Naive thymus-derived CD4-positive, alpha-beta T cell (primary cell): ENCODE measurements around the gene JUP. TPM values are rescaled to one million over a fixed set of nuclear protein-coding genes. Genes with fewer than 3 reads are reported as not detected.
A peak's percentile ranks its signal among the peaks of the same experiment; 100 is the strongest.

Experiments used
- ATAC-seq: fragments of 150-1000 bp; cut with Tn5 transposase; 2 replicates; pipeline ENCODE4 v1.10.0; 2021; ENCODE audit warnings: mild to moderate bottlenecking, moderate library complexity
- CTCF ChIA-PET: fragments of 350-600 bp; sonication (Branson Sonifier 250); formaldehyde crosslinking; loops from one replicate; lab custom pipeline; 2021; ENCODE audit warnings: antibody characterized with exemption; lab: Charles Lee
- POLR2A ChIA-PET: fragments of 350-600 bp; sonication (Branson Sonifier 250); formaldehyde crosslinking; loops from one replicate; lab custom pipeline; 2021; ENCODE audit warnings: antibody characterized with exemption, inconsistent platforms; lab: Charles Lee
- DNase-seq, 9 donors: peaks; one replicate each; pipeline versions ENCODE4 v3.0.0 to v3.0.0-alpha.2; 2020 to 2022; ENCODE audit warnings: mixed read lengths in 1 of 9
- H3K27ac ChIP-seq: one replicate; pipeline ENCODE4 v1.7.0; 2013; ENCODE audit warnings: mild to moderate bottlenecking, low read depth, low read length, moderate library complexity
- H3K27me3 ChIP-seq, 2 donors: one replicate each; pipeline ENCODE4 v1.7.0; 2013; ENCODE audit warnings: low read length in 2 of 2, mild to moderate bottlenecking in 2 of 2, moderate library complexity in 2 of 2; ENCODE audit not compliant: control insufficient read depth in 2 of 2, insufficient read depth in 2 of 2
- H3K36me3 ChIP-seq, 3 experiments: 1 replicate in 2 of 3; 2 replicates in 1 of 3; pipeline ENCODE4 v1.7.0; 2013; ENCODE audit warnings: low read length in 3 of 3, mild to moderate bottlenecking in 3 of 3, moderate library complexity in 1 of 3; ENCODE audit not compliant: insufficient read depth in 3 of 3, control insufficient read depth in 2 of 3
- H3K4me1 ChIP-seq, 2 donors: one replicate each; pipeline ENCODE4 v1.7.0; 2013; ENCODE audit warnings: low read length in 2 of 2, mild to moderate bottlenecking in 2 of 2, moderate library complexity in 1 of 2; ENCODE audit not compliant: control insufficient read depth in 2 of 2, insufficient read depth in 2 of 2
- H3K4me3 ChIP-seq: 2 replicates; pipeline ENCODE4 v1.7.0; 2013; ENCODE audit warnings: mild to moderate bottlenecking, low read length
- H3K9me3 ChIP-seq, 3 experiments: 1 replicate in 2 of 3; 2 replicates in 1 of 3; pipeline ENCODE4 v1.7.0; 2013; ENCODE audit warnings: low read length in 3 of 3; ENCODE audit not compliant: control insufficient read depth in 2 of 3
- H3K27ac Mint-ChIP-seq, 9 donors: one replicate each; pipeline ENCODE4 v1.8.0; 2020 to 2022; ENCODE audit warnings: mixed read lengths in 9 of 9, mild to moderate bottlenecking in 8 of 9, moderate library complexity in 5 of 9, inconsistent platforms in 2 of 9
- H3K27me3 Mint-ChIP-seq, 5 donors: one replicate each; pipeline ENCODE4 v1.8.0; 2021 to 2022; ENCODE audit warnings: mixed read lengths in 5 of 5, mild to moderate bottlenecking in 1 of 5
- H3K36me3 Mint-ChIP-seq, 5 donors: one replicate each; pipeline ENCODE4 v1.8.0; 2020 to 2022; ENCODE audit warnings: mixed read lengths in 5 of 5, mild to moderate bottlenecking in 3 of 5, inconsistent platforms in 1 of 5
- H3K4me1 Mint-ChIP-seq, 7 donors: one replicate each; pipeline ENCODE4 v1.8.0; 2020 to 2022; ENCODE audit warnings: mixed read lengths in 7 of 7, mild to moderate bottlenecking in 3 of 7, inconsistent platforms in 1 of 7
- H3K4me3 Mint-ChIP-seq, 10 donors: one replicate each; pipeline ENCODE4 v1.8.0; 2020 to 2022; ENCODE audit warnings: mild to moderate bottlenecking in 10 of 10, mixed read lengths in 10 of 10, moderate library complexity in 6 of 10, inconsistent platforms in 2 of 10
- H3K9me3 Mint-ChIP-seq, 11 donors: one replicate each; pipeline ENCODE4 v1.8.0; 2020 to 2022; ENCODE audit warnings: mixed read lengths in 11 of 11, mild to moderate bottlenecking in 4 of 11, inconsistent platforms in 1 of 11, moderate library complexity in 1 of 11
- intact Hi-C, 2 donors: fragments of 100-400 bp; cut with micrococcal nuclease; formaldehyde crosslinking; loops; one replicate each; pipeline ENCODE4 v1.15.1; 2023
- polyA plus RNA-seq, 2 donors: library from polyadenylated mRNA; unstranded; fragments of 300-500 nt; fragmentation: Illumina TruSeq; gene quantifications; one replicate each; pipeline ENCODE4 v1.2.3, GENCODE V29; 2021
- total RNA-seq, 6 experiments: library from RNA in 5 of 6; stranded (reverse) in 5 of 6; gene quantifications; 1 replicate in 5 of 6; 2 replicates in 1 of 6; pipeline ENCODE4 v1.2.3 and lab custom pipeline; 2021 to 2026

Gene JUP
- total and polyA plus RNA-seq, 7 experiments from 2014 or later: 0.19 to 8.2 (median 0.49) TPM

GRCh38 chr17:41811549-41812380 lies 25.3 kb upstream of the JUP start, which contains the start of gene P3H4:
P3H4 (minus strand) TSS chr17:41811949; CDS start chr17:41811915, 34 bp downstream.
- H3K36me3 ChIP-seq: no peaks in the 10 kb centered on the region
- CTCF ChIA-PET: interaction anchor here (0.5 to 3.6 kb wide), 8 partner anchors 10 to 1409 kb away, joined by 3 to 19 read pairs (median 4); no protein-coding TSS in a partner anchor
- POLR2A ChIA-PET: interaction anchor here (0.6 to 2.2 kb wide), 5 partner anchors 20 to 587 kb away, joined by 3 to 8 read pairs (median 3); partner anchors contain the start of genes EIF1 and KLHL11
- H3K27me3 ChIP-seq: no peaks in the 10 kb centered on the region
- H3K27ac ChIP-seq: peak within 1 kb of the TSS; percentile 48
- peaks cover 10 to 16% of the 10 kb centered on the region in 2 donors for H3K4me1 ChIP-seq
- H3K4me3 ChIP-seq: peak within 1 kb of the TSS; percentile 81
- H3K27ac Mint-ChIP-seq: peak within 1 kb of the TSS in 7 of 9 donors; percentile 50 to 81 (median 68)
- no peaks in the 10 kb centered on the region for H3K9me3 ChIP-seq
- peaks cover 0 to 2% (median 0%) of the 10 kb centered on the region in 11 donors for H3K9me3 Mint-ChIP-seq
- H3K27me3 Mint-ChIP-seq: peaks cover 0 to 22% (median 0%) of the 10 kb centered on the region in 5 donors
- H3K4me3 Mint-ChIP-seq: peak within 1 kb of the TSS; percentile 89 to 99 (median 94)
- intact Hi-C loops: loop anchor here (1.0 to 2.0 kb wide), 6 partner anchors 25 to 123 kb away; partner anchors contain the start of genes ACLY (in 1 of the 2), EIF1 (in 1 of the 2), KLHL11 (in 1 of the 2) and NT5C3B (in 1 of the 2)
- peaks cover 14 to 26% (median 21%) of the 10 kb centered on the region in 7 donors for H3K4me1 Mint-ChIP-seq
- ATAC-seq: peak; percentile 94
- peak; percentile 68 to 83 (median 79) for DNase-seq
- H3K36me3 Mint-ChIP-seq: peaks cover 0 to 4% (median 0%) of the 10 kb centered on the region in 5 donors

- ChIA-PET CTCF (interaction anchor here (0.5 to 3.6 kb wide), 9 partner anchors 9 to 1746 kb away, joined by 3 to 19 read pairs (median 3); no protein-coding TSS in a partner anchor), POLR2A (interaction anchor here (0.6 to 2.2 kb wide), 5 partner anchors 21 to 588 kb away, joined by 3 to 8 read pairs (median 3); partner anchors contain the start of genes EIF1 and KLHL11)
- no peaks in the 10 kb centered on the region for H3K36me3 ChIP-seq
- Mint-ChIP-seq H3K4me3 (peak overlapping the region; percentile 74 to 99 (median 82)), H3K36me3 (peaks cover 0 to 4% (median 0%) of the 10 kb centered on the region in 5 donors), H3K4me1 (peaks cover 14 to 26% (median 21%) of the 10 kb centered on the region in 7 donors), H3K9me3 (peaks cover 0 to 2% (median 0%) of the 10 kb centered on the region in 11 donors), H3K27me3 (peaks cover 0 to 22% (median 0%) of the 10 kb centered on the region in 5 donors), H3K27ac (no peak overlapping the region)
- DNase-seq: peak in 1 of 9 donors; percentile 18
- no peaks in the 10 kb centered on the region for H3K9me3 ChIP-seq
- ATAC-seq: peak; percentile 56
- peak overlapping the region; percentile 48 for H3K27ac ChIP-seq
- no peaks in the 10 kb centered on the region for H3K27me3 ChIP-seq
- peak overlapping the region; percentile 81 for H3K4me3 ChIP-seq
- peaks cover 10 to 16% of the 10 kb centered on the region in 2 donors for H3K4me1 ChIP-seq
- intact Hi-C loops: loop anchor here (1.0 to 2.0 kb wide), 6 partner anchors 25 to 122 kb away; partner anchors contain the start of genes ACLY (in 1 of the 2), EIF1 (in 1 of the 2), KLHL11 (in 1 of the 2) and NT5C3B (in 1 of the 2)
Measured at GRCh38 chr17:41810659-41811548, 24.4 kb upstream of the JUP start.

- Mint-ChIP-seq H3K27ac (no peak overlapping the region), H3K36me3 (peaks cover 0 to 7% (median 0%) of the 10 kb centered on the region in 5 donors), H3K27me3 (peaks cover 0 to 7% (median 0%) of the 10 kb centered on the region in 5 donors), H3K4me1 (peaks cover 7 to 17% (median 14%) of the 10 kb centered on the region in 7 donors), H3K9me3 (no peaks in the 10 kb centered on the region), H3K4me3 (no peak overlapping the region)
- ChIA-PET POLR2A (no interaction called here), CTCF (interaction anchor here (0.6 to 0.7 kb wide), 2 partner anchors 11 to 87 kb away, joined by 3 to 6 read pairs; no protein-coding TSS in a partner anchor)
- Histone ChIP-seq H3K9me3 (no peaks in the 10 kb centered on the region), H3K36me3 (no peaks in the 10 kb centered on the region), H3K4me3 (no peak overlapping the region), H3K27ac (no peak overlapping the region), H3K27me3 (no peaks in the 10 kb centered on the region), H3K4me1 (peaks cover 9 to 10% of the 10 kb centered on the region in 2 donors)
- DNase-seq (no peak), ATAC-seq (no peak)
- intact Hi-C loops: no loop called here
Measured at GRCh38 chr17:41806685-41807445, 20.4 kb upstream of the JUP start.

GRCh38 chr17:41803049-41804020 lies 16.8 kb upstream of the JUP start:
- Mint-ChIP-seq H3K27ac (peak overlapping the region in 2 of 9 donors; percentile 9 to 31), H3K27me3 (no peaks in the 10 kb centered on the region), H3K36me3 (peaks cover 0 to 3% (median 0%) of the 10 kb centered on the region in 5 donors), H3K4me1 (peaks cover 4 to 14% (median 5%) of the 10 kb centered on the region in 7 donors), H3K4me3 (no peak overlapping the region), H3K9me3 (no peaks in the 10 kb centered on the region)
- POLR2A ChIA-PET: no interaction called here
- no peak overlapping the region for H3K27ac ChIP-seq
- CTCF ChIA-PET: interaction anchor here (0.6 to 3.1 kb wide), 2 partner anchors 8 to 500 kb away, joined by 3 to 19 read pairs; partner anchors contain the start of gene P3H4
- no peaks in the 10 kb centered on the region for H3K36me3 ChIP-seq
- peaks cover 0 to 3% of the 10 kb centered on the region in 2 donors for H3K4me1 ChIP-seq
- no peak for ATAC-seq
- no peak overlapping the region for H3K4me3 ChIP-seq
- no peaks in the 10 kb centered on the region for H3K27me3 ChIP-seq
- intact Hi-C loops: no loop called here
- H3K9me3 ChIP-seq: no peaks in the 10 kb centered on the region
- no peak for DNase-seq
